ENCODE data around the gene TULP4.
"Not testable (repeated sequence)": the region's sequence is repeated elsewhere in the genome, so short reads cannot be mapped to it uniquely, and the experiment has no call there.

TULP4 gene

GRCh38 chr6:158327211-158327610 lies 14.9 kb downstream of the TULP4 start:
- DNase-seq (ENCODE audit: low read depth in 2 of 2): no peak

- no peak for DNase-seq (ENCODE audit: low read depth in 2 of 2)
Measured at GRCh38 chr6:158328952-158329351, 16.7 kb downstream of the TULP4 start.

GRCh38 chr6:158329531-158329930 lies 17.3 kb downstream of the TULP4 start:
- DNase-seq (ENCODE audit: low read depth in 2 of 2): peak in 1 of 2 experiments; percentile 8

GRCh38 chr6:158330016-158330415 lies 17.8 kb downstream of the TULP4 start:
- no peak for DNase-seq (ENCODE audit: low read depth in 2 of 2)

- DNase-seq (ENCODE audit: low read depth in 2 of 2): no peak
Measured at GRCh38 chr6:158332237-158332636, 20.0 kb downstream of the TULP4 start.

GRCh38 chr6:158333094-158333493 lies 20.8 kb downstream of the TULP4 start:
- DNase-seq (ENCODE audit: low read depth in 2 of 2): no peak

- DNase-seq (ENCODE audit: low read depth in 2 of 2): no peak
Measured at GRCh38 chr6:158334534-158334933, 22.3 kb downstream of the TULP4 start.

GRCh38 chr6:158337332-158337731 lies 25.1 kb downstream of the TULP4 start:
- no peak for DNase-seq (ENCODE audit: low read depth in 2 of 2)

- no peak for DNase-seq (ENCODE audit: low read depth in 2 of 2)
Measured at GRCh38 chr6:158338311-158339112, 26.2 kb downstream of the TULP4 start.

- not testable (repeated sequence) for DNase-seq (ENCODE audit: low read depth in 2 of 2)
Measured at GRCh38 chr6:158339197-158339596, 26.9 kb downstream of the TULP4 start.

GRCh38 chr6:158340252-158340651 lies 28.0 kb downstream of the TULP4 start:
- no peak for DNase-seq (ENCODE audit: low read depth in 2 of 2)

- DNase-seq (ENCODE audit: low read depth in 2 of 2): no peak
Measured at GRCh38 chr6:158344534-158344933, 32.3 kb downstream of the TULP4 start.

GRCh38 chr6:158345444-158345843 lies 33.2 kb downstream of the TULP4 start:
- DNase-seq (ENCODE audit: low read depth in 2 of 2): not testable (repeated sequence)

GRCh38 chr6:158347335-158347734 lies 35.1 kb downstream of the TULP4 start:
- DNase-seq (ENCODE audit: low read depth in 2 of 2): no peak

GRCh38 chr6:158348737-158349504 lies 36.7 kb downstream of the TULP4 start:
- DNase-seq (ENCODE audit: low read depth in 2 of 2): not testable (repeated sequence)

- not testable (repeated sequence) for DNase-seq (ENCODE audit: low read depth in 2 of 2)
Measured at GRCh38 chr6:158349505-158350275, 37.4 kb downstream of the TULP4 start.

- DNase-seq (ENCODE audit: low read depth in 2 of 2): not testable (repeated sequence)
Measured at GRCh38 chr6:158350731-158351130, 38.5 kb downstream of the TULP4 start.

- no peak for DNase-seq (ENCODE audit: low read depth in 2 of 2)
Measured at GRCh38 chr6:158353883-158354877, 41.9 kb downstream of the TULP4 start.

- no peak for DNase-seq (ENCODE audit: low read depth in 2 of 2)
Measured at GRCh38 chr6:158356586-158357546, 44.6 kb downstream of the TULP4 start.

All from fibroblast of skin of left quadriceps (primary cell).